ENCODE measurements around the gene CD300LG.

- TF ChIP-seq POLR2A (IDR thresholded peaks at IDR 0.05; ENCODE audit: low read length) (no peak), GATA1 (IDR thresholded peaks at IDR 0.05; ENCODE audit: low read depth, low read length) (no peak)
Observed at GRCh38 chr17:43810823-43811222, 36.2 kb upstream of the CD300LG start.
